Measurements from ENCODE around the gene MTRR.

MTRR gene

DNA sequence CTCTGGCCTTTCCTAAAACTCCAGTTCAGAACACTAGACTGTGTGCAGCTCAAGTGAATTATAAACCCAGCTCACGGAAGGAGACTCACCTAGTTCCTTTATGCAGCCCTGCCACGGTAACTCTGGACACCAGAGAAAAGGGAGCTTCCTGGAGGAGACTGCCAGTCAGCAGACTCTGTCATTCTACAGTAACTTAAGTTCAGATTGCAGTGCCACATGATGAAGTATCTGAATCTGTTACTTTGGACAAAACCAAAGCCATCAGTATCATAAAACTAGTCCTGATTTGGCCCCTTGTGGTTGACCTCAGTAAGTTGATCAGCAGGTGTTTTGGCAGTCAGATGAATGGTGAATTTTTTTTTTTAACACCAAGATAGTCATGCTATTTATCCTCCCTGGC, 2.7 kb downstream of the MTRR start:
- no peak for TF ChIP-seq EZH2 (IDR thresholded peaks at IDR 0.05; ENCODE audit: borderline replicate concordance, low read depth, low read length, severe bottlenecking)
- TF ChIP-seq, protein P1, sequence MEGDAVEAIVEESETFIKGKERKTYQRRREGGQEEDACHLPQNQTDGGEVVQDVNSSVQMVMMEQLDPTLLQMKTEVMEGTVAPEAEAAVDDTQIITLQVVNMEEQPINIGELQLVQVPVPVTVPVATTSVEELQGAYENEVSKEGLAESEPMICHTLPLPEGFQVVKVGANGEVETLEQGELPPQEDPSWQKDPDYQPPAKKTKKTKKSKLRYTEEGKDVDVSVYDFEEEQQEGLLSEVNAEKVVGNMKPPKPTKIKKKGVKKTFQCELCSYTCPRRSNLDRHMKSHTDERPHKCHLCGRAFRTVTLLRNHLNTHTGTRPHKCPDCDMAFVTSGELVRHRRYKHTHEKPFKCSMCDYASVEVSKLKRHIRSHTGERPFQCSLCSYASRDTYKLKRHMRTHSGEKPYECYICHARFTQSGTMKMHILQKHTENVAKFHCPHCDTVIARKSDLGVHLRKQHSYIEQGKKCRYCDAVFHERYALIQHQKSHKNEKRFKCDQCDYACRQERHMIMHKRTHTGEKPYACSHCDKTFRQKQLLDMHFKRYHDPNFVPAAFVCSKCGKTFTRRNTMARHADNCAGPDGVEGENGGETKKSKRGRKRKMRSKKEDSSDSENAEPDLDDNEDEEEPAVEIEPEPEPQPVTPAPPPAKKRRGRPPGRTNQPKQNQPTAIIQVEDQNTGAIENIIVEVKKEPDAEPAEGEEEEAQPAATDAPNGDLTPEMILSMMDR (IDR thresholded peaks at IDR 0.05; ENCODE audit: borderline replicate concordance, extremely low read depth, low read length, poor library complexity, severe bottlenecking) = no peak
- no peaks in the 10 kb centered on the region for H3K9me3 ChIP-seq (ENCODE audit: insufficient read depth, low read length, severe bottlenecking)
- H3K27ac ChIP-seq (ENCODE audit: low read length) = no peak overlapping the region
- peak overlapping the region; percentile 82; the same call in 1 of the 2 replicates for H3K4me2 ChIP-seq (ENCODE audit: insufficient read depth, low read length)
- H3K27me3 ChIP-seq (ENCODE audit: insufficient read depth, low read length, poor library complexity) = no peaks in the 10 kb centered on the region
- H4K20me1 ChIP-seq (ENCODE audit: insufficient read depth, low read length) = peaks cover 51% of the 10 kb centered on the region
- ATAC-seq (ENCODE audit: insufficient read depth, low read depth) (no peak), DNase-seq (no peak)
- no peak overlapping the region for H2AFZ ChIP-seq (ENCODE audit: low read depth, low read length)
- H3K79me2 ChIP-seq (ENCODE audit: insufficient read depth, low read length) = peaks cover 97% of the 10 kb centered on the region
- no peak overlapping the region for H3K9ac ChIP-seq (ENCODE audit: low read depth, low read length)
- H3K36me3 ChIP-seq (ENCODE audit: insufficient read depth, low read length) = peaks cover 59% of the 10 kb centered on the region
- H3K4me3 ChIP-seq (ENCODE audit: low read depth in 1 of 2, low read length in 2 of 2) = no peak overlapping the region
- peaks cover 38% of the 10 kb centered on the region for H3K4me1 ChIP-seq (ENCODE audit: insufficient read depth, low read length)

DNA sequence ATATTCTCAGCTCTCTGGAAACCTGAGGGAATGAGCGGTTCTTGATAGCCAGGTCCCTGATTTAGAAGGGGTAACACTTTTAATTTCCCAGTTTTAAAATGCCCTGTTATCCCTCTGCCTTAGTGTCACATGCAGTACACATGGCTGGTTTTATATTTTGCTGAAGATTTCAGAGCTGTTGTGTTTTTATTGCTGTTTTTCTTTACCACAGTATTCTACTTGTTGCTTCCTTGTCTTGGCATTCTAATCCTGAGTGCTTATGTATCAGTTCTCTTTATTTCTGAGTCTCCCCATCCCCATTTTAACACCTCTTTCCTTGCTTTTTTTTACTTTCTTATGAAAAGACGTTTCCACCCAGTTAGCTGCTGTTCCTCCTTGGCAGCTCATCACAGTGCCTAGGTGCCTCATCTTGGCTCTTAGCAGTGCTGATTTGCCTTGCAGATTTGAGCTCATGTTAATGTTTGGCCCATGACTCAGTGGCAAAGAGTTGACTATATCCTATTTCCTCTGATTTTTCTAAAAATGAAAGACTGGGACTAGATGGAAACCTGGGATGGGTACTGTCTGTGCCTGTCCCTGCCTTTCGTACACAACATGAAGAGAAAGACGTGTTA, 3.7 kb downstream of the MTRR start:
- Histone ChIP-seq H3K4me3 (ENCODE audit: low read depth in 1 of 2, low read length in 2 of 2) (no peak overlapping the region), H4K20me1 (ENCODE audit: insufficient read depth, low read length) (peaks cover 50% of the 10 kb centered on the region), H3K79me2 (ENCODE audit: insufficient read depth, low read length) (peaks cover 90% of the 10 kb centered on the region), H2AFZ (ENCODE audit: low read depth, low read length) (no peak overlapping the region), H3K27me3 (ENCODE audit: insufficient read depth, low read length, poor library complexity) (no peaks in the 10 kb centered on the region), H3K4me1 (ENCODE audit: insufficient read depth, low read length) (peaks cover 28% of the 10 kb centered on the region), H3K27ac (ENCODE audit: low read length) (no peak overlapping the region), H3K9me3 (ENCODE audit: insufficient read depth, low read length, severe bottlenecking) (no peaks in the 10 kb centered on the region), H3K36me3 (ENCODE audit: insufficient read depth, low read length) (peaks cover 57% of the 10 kb centered on the region), H3K4me2 (ENCODE audit: insufficient read depth, low read length) (peak overlapping the region; percentile 23; the same call in 1 of the 2 replicates), H3K9ac (ENCODE audit: low read depth, low read length) (no peak overlapping the region)
- TF ChIP-seq, protein P1 (IDR thresholded peaks at IDR 0.05; ENCODE audit: borderline replicate concordance, extremely low read depth, low read length, poor library complexity, severe bottlenecking) = no peak
- no peak for TF ChIP-seq EZH2 (IDR thresholded peaks at IDR 0.05; ENCODE audit: borderline replicate concordance, low read depth, low read length, severe bottlenecking)
- no peak for DNase-seq
- no peak for ATAC-seq (ENCODE audit: insufficient read depth, low read depth)

DNA sequence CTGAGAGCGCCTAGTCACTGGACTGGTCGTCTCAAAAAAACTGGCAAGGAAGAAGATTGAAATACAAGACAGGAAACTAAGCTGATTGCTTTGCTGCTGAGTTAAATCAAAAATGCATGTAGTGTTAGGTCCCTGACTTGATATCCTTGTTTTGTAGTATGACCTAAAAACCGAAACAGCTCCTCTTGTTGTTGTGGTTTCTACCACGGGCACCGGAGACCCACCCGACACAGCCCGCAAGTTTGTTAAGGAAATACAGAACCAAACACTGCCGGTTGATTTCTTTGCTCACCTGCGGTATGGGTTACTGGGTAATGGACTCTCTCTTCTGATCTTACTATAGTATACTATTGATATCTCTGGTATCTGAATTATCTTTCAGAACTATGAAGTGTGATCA, 4.3 kb downstream of the MTRR start:
- Histone ChIP-seq H3K4me3 (ENCODE audit: low read depth in 1 of 2, low read length in 2 of 2) (no peak overlapping the region), H3K4me2 (ENCODE audit: insufficient read depth, low read length) (peak overlapping the region; percentile 23; the same call in 1 of the 2 replicates), H3K4me1 (ENCODE audit: insufficient read depth, low read length) (peaks cover 23% of the 10 kb centered on the region), H3K27ac (ENCODE audit: low read length) (no peak overlapping the region), H4K20me1 (ENCODE audit: insufficient read depth, low read length) (peaks cover 49% of the 10 kb centered on the region), H3K36me3 (ENCODE audit: insufficient read depth, low read length) (peaks cover 63% of the 10 kb centered on the region), H3K27me3 (ENCODE audit: insufficient read depth, low read length, poor library complexity) (no peaks in the 10 kb centered on the region), H3K79me2 (ENCODE audit: insufficient read depth, low read length) (peaks cover 87% of the 10 kb centered on the region), H2AFZ (ENCODE audit: low read depth, low read length) (no peak overlapping the region), H3K9me3 (ENCODE audit: insufficient read depth, low read length, severe bottlenecking) (no peaks in the 10 kb centered on the region), H3K9ac (ENCODE audit: low read depth, low read length) (no peak overlapping the region)
- TF ChIP-seq, protein P1 (IDR thresholded peaks at IDR 0.05; ENCODE audit: borderline replicate concordance, extremely low read depth, low read length, poor library complexity, severe bottlenecking) = no peak
- no peak for DNase-seq
- ATAC-seq (ENCODE audit: insufficient read depth, low read depth) = no peak

Measured in DND-41 (cell line).